A549 (cell line): ENCODE measurements around the gene TMPRSS2. TPM values are rescaled to one million over a fixed set of nuclear protein-coding genes. Genes with fewer than 3 reads are reported as not detected.

ENCODE experiments used
- ATAC-seq, 2 experiments: fragments of 200-7000 bp in 1 of 2; fragments of >200 bp in 1 of 2; cut with Nextera tagmentation in 1 of 2; cut with Tn5 transposase in 1 of 2; 3 replicates each; pipeline versions ENCODE4 v1.8.0 to v1.9.1; 2018 to 2020; ENCODE audit warnings: mild to moderate bottlenecking in 1 of 2, moderate library complexity in 1 of 2
- CTCF ChIA-PET: fragments of 300-600 bp; sonication (Branson Sonifier 250); formaldehyde crosslinking; extraction: SDS; loops from one replicate; lab custom pipeline; 2021; ENCODE audit warnings: antibody characterized with exemption, inconsistent platforms; lab: Yijun Ruan, JAX
- POLR2A ChIA-PET: fragments of 350-600 bp; formaldehyde crosslinking; extraction: SDS; loops from one replicate; lab custom pipeline; 2021; ENCODE audit warnings: antibody characterized with exemption, inconsistent platforms; lab: Yijun Ruan, JAX
- DNase-seq, 2 experiments: peaks; one replicate each; pipeline versions ENCODE4 v3.0.0 to v3.0.0-alpha.2; 2011 to 2016; ENCODE audit warnings: low read depth in 1 of 2, low spot score in 1 of 2
- FAIRE-seq: peaks from 2 replicates; lab custom pipeline; 2011; peaks lifted over from hg19 to GRCh38; lab: Jason Lieb, UNC
- H3K27ac ChIP-seq, 2 experiments: fragments of >200 bp; sonication (Bioruptor Twin); formaldehyde crosslinking; 3 replicates each; pipeline ENCODE4 v1.5.1; 2016 to 2017
- H3K4me1 ChIP-seq: fragments of >200 bp; sonication (Bioruptor Twin); formaldehyde crosslinking; 3 replicates; pipeline ENCODE4 v1.6.1; 2016
- H3K4me2 ChIP-seq: fragments of >200 bp; sonication (Bioruptor Twin); formaldehyde crosslinking; 3 replicates; pipeline ENCODE4 v1.6.1; 2016
- H3K4me3 ChIP-seq: fragments of >200 bp; sonication (Bioruptor Twin); formaldehyde crosslinking; 3 replicates; pipeline ENCODE4 v1.5.1; 2016
- H3K9me3 ChIP-seq: fragments of >200 bp; sonication (Bioruptor Twin); formaldehyde crosslinking; 3 replicates; pipeline ENCODE4 v1.6.1; 2016
- BCL3 ChIP-seq: fragments of >200 bp; sonication (Bioruptor Twin); formaldehyde crosslinking; IDR thresholded peaks from 3 replicates; pipeline ENCODE4 v1.6.1; 2016
- CBX8 ChIP-seq: fragments of 200-600 bp; sonication (generic); IDR thresholded peaks from 2 replicates; pipeline ENCODE4 v1.6.1; 2016
- CHD2 ChIP-seq: fragments of 150-350 bp; IDR thresholded peaks from 2 replicates; pipeline ENCODE4 v1.6.1; 2014; ENCODE audit warnings: low read length; ENCODE audit not compliant: partially characterized antibody
- CTCF ChIP-seq: fragments of >200 bp; sonication (Bioruptor Twin); formaldehyde crosslinking; IDR thresholded peaks from 3 replicates; pipeline ENCODE4 v1.5.1; 2016
- ESRRA ChIP-seq: fragments of 150-350 bp; IDR thresholded peaks from 2 replicates; pipeline ENCODE4 v1.6.1; 2014; ENCODE audit warnings: mild to moderate bottlenecking, low read length, borderline replicate concordance
- FOSB ChIP-seq: fragments of 250-450 bp; sonication (Bioruptor Pico); IDR thresholded peaks from 2 replicates; pipeline ENCODE4 v1.5.0; 2020; ENCODE audit warnings: mild to moderate bottlenecking, moderate library complexity
- FOXS1 ChIP-seq: fragments of 250-450 bp; sonication (Bioruptor Pico); IDR thresholded peaks from 2 replicates; pipeline ENCODE4 v1.5.0; 2020; ENCODE audit warnings: mild to moderate bottlenecking, moderate library complexity
- GATA3 ChIP-seq: IDR thresholded peaks from 2 replicates; pipeline ENCODE4 v1.6.1; 2012; ENCODE audit warnings: borderline replicate concordance
- HES2 ChIP-seq: fragments of >200 bp; sonication (Bioruptor Twin); formaldehyde crosslinking; IDR thresholded peaks from 2 replicates; pipeline ENCODE4 v1.6.1; 2016
- HMGXB4 ChIP-seq: fragments of 250-450 bp; sonication (Bioruptor Pico); IDR thresholded peaks from 2 replicates; pipeline ENCODE4 v1.5.0; 2021; ENCODE audit warnings: mild to moderate bottlenecking, moderate library complexity, borderline replicate concordance
- HOXB5 ChIP-seq: fragments of 250-450 bp; sonication (Bioruptor Pico); IDR thresholded peaks from 2 replicates; pipeline ENCODE4 v1.5.0; 2020; ENCODE audit warnings: mild to moderate bottlenecking, moderate library complexity
- KDM5A ChIP-seq: fragments of 200-600 bp; sonication (generic); IDR thresholded peaks from 2 replicates; pipeline ENCODE4 v1.6.1; 2016; ENCODE audit warnings: antibody characterized with exemption, mild to moderate bottlenecking
- MAFK ChIP-seq: fragments of 450-650 bp; IDR thresholded peaks from 2 replicates; pipeline ENCODE4 v1.6.1; 2014; ENCODE audit not compliant: partially characterized antibody
- MAX ChIP-seq: IDR thresholded peaks from 2 replicates; pipeline ENCODE4 v1.6.1; 2012
- RAD21 ChIP-seq, 2 experiments: fragments of >200 bp in 1 of 2; sonication (Bioruptor Twin) in 1 of 2; formaldehyde crosslinking in 1 of 2; IDR thresholded peaks in 1 of 2; conservative IDR thresholded peaks in 1 of 2; 2 replicates in 1 of 2; 3 replicates in 1 of 2; pipeline ENCODE4 v1.6.1; 2012 to 2018; ENCODE audit warnings: inconsistent platforms in 1 of 2
- REST ChIP-seq: fragments of 200-600 bp; sonication (generic); IDR thresholded peaks from 2 replicates; pipeline ENCODE4 v1.6.1; 2016; ENCODE audit warnings: antibody characterized with exemption, mild to moderate bottlenecking, moderate library complexity
- RNF2 ChIP-seq: fragments of 200-600 bp; sonication (generic); IDR thresholded peaks from 2 replicates; pipeline ENCODE4 v1.6.1; 2016; ENCODE audit warnings: low read depth, mild to moderate bottlenecking, antibody characterized with exemption, moderate library complexity, borderline replicate concordance
- SMC3 ChIP-seq: fragments of >200 bp; sonication (Bioruptor Twin); formaldehyde crosslinking; IDR thresholded peaks from 3 replicates; pipeline ENCODE4 v1.6.1; 2018; ENCODE audit warnings: inconsistent platforms
- TP53 ChIP-seq: fragments of 250-450 bp; sonication (Bioruptor Pico); IDR thresholded peaks from 2 replicates; pipeline ENCODE4 v1.5.0; 2021; ENCODE audit warnings: mild to moderate bottlenecking, moderate library complexity
- ZC3H11A ChIP-seq: fragments of 450-650 bp; IDR thresholded peaks from 2 replicates; pipeline ENCODE4 v1.6.1; 2014; ENCODE audit warnings: antibody characterized with exemption, mild to moderate bottlenecking
- ZSCAN20 ChIP-seq: fragments of 250-450 bp; sonication (Bioruptor Pico); IDR thresholded peaks from 2 replicates; pipeline ENCODE4 v1.8.0; 2022; ENCODE audit warnings: mild to moderate bottlenecking, moderate library complexity
- WGBS: methylation state at CpG from one replicate; pipeline ENCODE4 v1.1.6; 2017; ENCODE audit errors: missing lambda C conversion rate; 5-methylcytosine and 5-hydroxymethylcytosine counted together
- polyA plus RNA-seq, 4 experiments: library from polyadenylated mRNA; depleted of rRNA in 3 of 4; stranded (reverse); fragments of >200 nt; fragmentation: RNase III in 1 of 4; extraction: RNeasy Plus Mini Kit Qiagen cat#74134 plus additional on column Dnase treatment in 1 of 4; gene quantifications; 2 replicates in 3 of 4; 3 replicates in 1 of 4; pipeline ENCODE4 v1.2.3, GENCODE V29; 2011 to 2017

The TMPRSS2 gene
- polyA plus RNA-seq, 2 of the 4 experiments (the other 2 are of a cell fraction): not detected

- H3K9me3 ChIP-seq: no peaks in the 10 kb centered on the region
- DNase-seq: peak; percentile 31 to 65
- TF ChIP-seq SMC3 (peak; percentile 65), CTCF (peak; percentile 54), CHD2 (no peak), TP53 (no peak), MAX (no peak), RAD21 (conservative IDR thresholded peaks at IDR 0.05 in 1 of 2, IDR thresholded peaks at IDR 0.05 in 1 of 2) (peak; percentile 56 to 66)
- no peak overlapping the region for H3K27ac ChIP-seq
- no peak for FAIRE-seq
- no peak overlapping the region for H3K4me3 ChIP-seq
- no peaks in the 10 kb centered on the region for H3K4me1 ChIP-seq
- peak; percentile 93 to 94; a peak in 5 of 6 replicates for ATAC-seq
- WGBS: 14% methylated on average over 14 of the region's 17 CpGs
- ChIA-PET POLR2A (interaction anchor here (0.6 kb wide), 1 partner anchor 178 kb away, joined by 5 read pairs; no protein-coding TSS in a partner anchor), CTCF (interaction anchor here (0.6 to 7.0 kb wide), 7 partner anchors 10 to 338 kb away, joined by 3 to 69 read pairs (median 3); no protein-coding TSS in a partner anchor)
- no peak overlapping the region for H3K4me2 ChIP-seq
Observed at GRCh38 chr21:41460578-41461527, 47.1 kb downstream of the TMPRSS2 start.

- no peaks in the 10 kb centered on the region for H3K9me3 ChIP-seq
- no peak for TF ChIP-seq HOXB5
- TF ChIP-seq MAFK: no peak
- no peak for TF ChIP-seq FOXS1 (CRISPR knock-in tag)
- no peak for TF ChIP-seq RAD21 (conservative IDR thresholded peaks at IDR 0.05 in 1 of 2, IDR thresholded peaks at IDR 0.05 in 1 of 2)
- TF ChIP-seq GATA3: no peak
- no peak for TF ChIP-seq KDM5A
- no peak for TF ChIP-seq FOSB
- TF ChIP-seq HMGXB4 (CRISPR knock-in tag): no peak
- no peak for TF ChIP-seq CBX8
- no peak for TF ChIP-seq ZSCAN20
- TF ChIP-seq REST: no peak
- TF ChIP-seq ESRRA: no peak
- no peak for TF ChIP-seq RNF2
- TF ChIP-seq ZC3H11A: no peak
- TF ChIP-seq HES2: no peak
- TF ChIP-seq BCL3: no peak
- no peak for TF ChIP-seq CHD2
- H3K4me3 ChIP-seq: no peak overlapping the region
- no peak overlapping the region for H3K27ac ChIP-seq
- no peaks in the 10 kb centered on the region for H3K4me1 ChIP-seq
- 45% methylated on average over 9 of the region's 9 CpGs for WGBS
- POLR2A ChIA-PET: interaction anchor here (0.6 kb wide), 1 partner anchor 177 kb away, joined by 5 read pairs; no protein-coding TSS in a partner anchor
- no peak overlapping the region for H3K4me2 ChIP-seq
- ATAC-seq: no peak
- CTCF ChIA-PET: interaction anchor here (0.6 to 7.0 kb wide), 7 partner anchors 11 to 337 kb away, joined by 3 to 69 read pairs (median 3); no protein-coding TSS in a partner anchor
- no peak for FAIRE-seq
- no peak for DNase-seq
Observed at GRCh38 chr21:41459884-41460534, 47.9 kb downstream of the TMPRSS2 start.
